H1 (cell line): ENCODE results near the gene SP9. TPM values are rescaled to one million over a fixed set of nuclear protein-coding genes. Genes with fewer than 3 reads are reported as not detected.

Experiments used
- CTCF ChIA-PET: fragments of 300-600 bp; sonication (Branson Sonifier 250); formaldehyde crosslinking; loops from one replicate; lab custom pipeline; 2021; ENCODE audit not compliant: partially characterized antibody; lab: Charles Lee
- POLR2A ChIA-PET: fragments of 300-600 bp; sonication (Branson Sonifier 250); formaldehyde crosslinking; loops from one replicate; lab custom pipeline; 2021; ENCODE audit warnings: inconsistent platforms; ENCODE audit not compliant: partially characterized antibody; lab: Charles Lee
- DNase-seq, 2 experiments: peaks; one replicate each; pipeline versions ENCODE4 v3.0.0 to v3.0.0-alpha.2; 2010 to 2022; ENCODE audit warnings: low spot score in 2 of 2, low read depth in 1 of 2, mixed read lengths in 1 of 2
- FAIRE-seq: peaks from 2 replicates; lab custom pipeline; 2011; peaks lifted over from hg19 to GRCh38; lab: Jason Lieb, UNC
- H2AFZ ChIP-seq: 2 replicates; pipeline ENCODE4 v1.8.1; 2012; ENCODE audit warnings: low read length, inconsistent platforms
- H2AK5ac ChIP-seq: 2 replicates; pipeline ENCODE4 v1.6.1; 2013; ENCODE audit warnings: low read depth, low read length
- H2BK120ac ChIP-seq: replicated peaks from 2 replicates; pipeline ENCODE3; 2013; ENCODE audit warnings: low read depth, low read length, inconsistent platforms
- H2BK12ac ChIP-seq: 2 replicates; pipeline ENCODE4 v1.6.1; 2013; ENCODE audit warnings: low read depth, low read length
- H2BK15ac ChIP-seq: 2 replicates; pipeline ENCODE4 v1.6.1; 2013; ENCODE audit warnings: low read length
- H2BK20ac ChIP-seq: 2 replicates; pipeline ENCODE4 v1.6.1; 2013; ENCODE audit warnings: low read length
- H2BK5ac ChIP-seq: 2 replicates; pipeline ENCODE4 v1.6.1; 2013; ENCODE audit warnings: low read depth, low read length
- H3K14ac ChIP-seq: 2 replicates; pipeline ENCODE4 v1.6.1; 2013; ENCODE audit warnings: inconsistent platforms; ENCODE audit not compliant: insufficient read length
- H3K18ac ChIP-seq: 2 replicates; pipeline ENCODE4 v1.6.1; 2013; ENCODE audit warnings: low read length; ENCODE audit errors: extremely low read depth
- H3K23ac ChIP-seq: 2 replicates; pipeline ENCODE4 v1.6.1; 2013; ENCODE audit warnings: inconsistent platforms; ENCODE audit not compliant: insufficient read length
- H3K23me2 ChIP-seq: 2 replicates; pipeline ENCODE4 v1.6.1; 2013; ENCODE audit warnings: low read depth, low read length
- H3K27ac ChIP-seq: 2 replicates; pipeline ENCODE4 v1.6.1; 2011; ENCODE audit warnings: low read depth, low read length, inconsistent platforms
- H3K27me3 ChIP-seq, 4 experiments: replicated peaks in 1 of 4; 1 replicate in 1 of 4; 2 replicates in 3 of 4; pipeline versions ENCODE4 v1.6.1 to v1.8.1; 2011 to 2013; ENCODE audit warnings: low read length in 3 of 4, mild to moderate bottlenecking in 3 of 4, inconsistent platforms in 2 of 4, mixed read lengths in 2 of 4, moderate library complexity in 1 of 4; ENCODE audit not compliant: control insufficient read depth in 3 of 4, insufficient read depth in 3 of 4; ENCODE audit errors: extremely low read depth in 1 of 4
- H3K36me3 ChIP-seq, 4 experiments: 2 replicates each; pipeline versions ENCODE4 v1.6.1 to v1.8.1; 2011 to 2013; ENCODE audit warnings: mild to moderate bottlenecking in 4 of 4, low read length in 3 of 4, moderate library complexity in 2 of 4, control low read depth in 1 of 4, inconsistent platforms in 1 of 4; ENCODE audit not compliant: insufficient read depth in 4 of 4, control insufficient read depth in 2 of 4
- H3K4ac ChIP-seq: replicated peaks from 2 replicates; pipeline ENCODE3; 2013; ENCODE audit warnings: low read length, low read depth, mixed read lengths, inconsistent platforms; ENCODE audit not compliant: insufficient read length
- H3K4me1 ChIP-seq, 4 experiments: replicated peaks in 1 of 4; 1 replicate in 1 of 4; 2 replicates in 3 of 4; pipeline versions ENCODE4 v1.6.1 to v1.8.1; 2011 to 2013; ENCODE audit warnings: low read length in 3 of 4, inconsistent platforms in 2 of 4, mixed read lengths in 1 of 4; ENCODE audit not compliant: insufficient read depth in 4 of 4, control insufficient read depth in 3 of 4
- H3K4me2 ChIP-seq, 2 experiments: 2 replicates each; pipeline versions ENCODE4 v1.6.1 to v1.8.1; 2011 to 2013; ENCODE audit warnings: low read depth in 2 of 2, low read length in 2 of 2, control low read depth in 1 of 2, inconsistent platforms in 1 of 2, mild to moderate bottlenecking in 1 of 2; ENCODE audit not compliant: insufficient read depth in 1 of 2
- H3K4me3 ChIP-seq, 4 experiments: fragments of 200-600, 300-600 bp in 1 of 4; sonication (generic), shearing (Covaris generic), sonication (Bioruptor Twin) in 1 of 4; 2 replicates each; pipeline versions ENCODE4 v1.5.1 to v1.8.1; 2011 to 2016; ENCODE audit warnings: low read length in 4 of 4, low read depth in 3 of 4, control low read depth in 2 of 4, inconsistent platforms in 2 of 4, mild to moderate bottlenecking in 2 of 4, mixed read lengths in 1 of 4, moderate library complexity in 1 of 4; ENCODE audit not compliant: insufficient read depth in 2 of 4; ENCODE audit errors: extremely low read depth in 1 of 4
- H3K56ac ChIP-seq: replicated peaks from 2 replicates; pipeline ENCODE3; 2013; ENCODE audit warnings: low read depth, mild to moderate bottlenecking, mixed read lengths, low read length, inconsistent platforms; ENCODE audit not compliant: insufficient read length
- H3K79me1 ChIP-seq: 2 replicates; pipeline ENCODE4 v1.6.1; 2013; ENCODE audit warnings: low read depth, low read length, control low read depth
- H3K79me2 ChIP-seq, 2 experiments: 2 replicates each; pipeline versions ENCODE4 v1.6.1 to v1.8.1; 2012 to 2013; ENCODE audit warnings: low read length in 2 of 2, mild to moderate bottlenecking in 2 of 2, inconsistent platforms in 1 of 2; ENCODE audit not compliant: insufficient read depth in 2 of 2, control insufficient read depth in 1 of 2
- H3K9ac ChIP-seq, 4 experiments: replicated peaks in 1 of 4; 1 replicate in 1 of 4; 2 replicates in 3 of 4; pipeline versions ENCODE4 v1.6.1 to v1.8.1; 2011 to 2013; ENCODE audit warnings: low read depth in 3 of 4, low read length in 3 of 4, control low read depth in 2 of 4, mild to moderate bottlenecking in 2 of 4, moderate library complexity in 2 of 4, inconsistent platforms in 1 of 4; ENCODE audit errors: extremely low read depth in 1 of 4
- H3K9me3 ChIP-seq, 2 experiments: 2 replicates each; pipeline versions ENCODE4 v1.6.1 to v1.8.1; 2012 to 2013; ENCODE audit warnings: mild to moderate bottlenecking in 2 of 2, moderate library complexity in 2 of 2, control low read depth in 1 of 2, inconsistent platforms in 1 of 2, low read depth in 1 of 2, low read length in 1 of 2, mixed read lengths in 1 of 2; ENCODE audit not compliant: insufficient read depth in 2 of 2
- H4K20me1 ChIP-seq, 2 experiments: replicated peaks in 1 of 2; 2 replicates each; pipeline versions ENCODE3 to v1.8.1; 2011 to 2013; ENCODE audit warnings: inconsistent platforms in 2 of 2, low read length in 2 of 2, mild to moderate bottlenecking in 1 of 2; ENCODE audit not compliant: insufficient read depth in 2 of 2, control insufficient read depth in 1 of 2
- H4K5ac ChIP-seq: 2 replicates; pipeline ENCODE4 v1.6.1; 2013; ENCODE audit warnings: low read length, low read depth, mixed read lengths, inconsistent platforms; ENCODE audit not compliant: insufficient read length
- H4K8ac ChIP-seq: 2 replicates; pipeline ENCODE4 v1.8.0; 2013; ENCODE audit warnings: mild to moderate bottlenecking, moderate library complexity, low read length, inconsistent platforms; ENCODE audit not compliant: insufficient read depth; ENCODE audit errors: extremely low read depth
- H4K91ac ChIP-seq: replicated peaks from 2 replicates; pipeline ENCODE3; 2013; ENCODE audit warnings: low read length, mixed read lengths, inconsistent platforms; ENCODE audit not compliant: insufficient read length
- JUN ChIP-seq: IDR thresholded peaks from 2 replicates; pipeline ENCODE4 v1.6.1; 2011; ENCODE audit warnings: low read depth, mild to moderate bottlenecking, improper control_type of control experiment, low read length
- JUND ChIP-seq: IDR thresholded peaks from 2 replicates; pipeline ENCODE4 v1.6.1; 2011; ENCODE audit warnings: mild to moderate bottlenecking, improper control_type of control experiment, low read length
- NRF1 ChIP-seq: IDR thresholded peaks from 2 replicates; pipeline ENCODE4 v1.6.1; 2011; ENCODE audit warnings: mild to moderate bottlenecking, low read depth, low read length, improper control_type of control experiment
- PHF8 ChIP-seq: fragments of 200-600 bp; sonication (generic); conservative IDR thresholded peaks from 2 replicates; pipeline ENCODE4 v1.7.1; 2012; ENCODE audit warnings: low read depth, mild to moderate bottlenecking, inconsistent platforms, low read length, moderate library complexity
- RAD21 ChIP-seq, 2 experiments: IDR thresholded peaks in 1 of 2; conservative IDR thresholded peaks in 1 of 2; 2 replicates each; pipeline ENCODE4 v1.6.1; 2011; ENCODE audit warnings: low read depth in 2 of 2, low read length in 2 of 2, improper control_type of control experiment in 1 of 2, inconsistent platforms in 1 of 2, mild to moderate bottlenecking in 1 of 2, moderate library complexity in 1 of 2
- SUZ12 ChIP-seq: fragments of 200-600 bp; sonication (generic); IDR thresholded peaks from 2 replicates; pipeline ENCODE4 v1.6.1; 2012; ENCODE audit warnings: mild to moderate bottlenecking, inconsistent platforms, low read length, moderate library complexity, mixed read lengths
- TCF12 ChIP-seq: IDR thresholded peaks from 2 replicates; pipeline ENCODE4 v1.6.1; 2011; ENCODE audit warnings: low read depth, mild to moderate bottlenecking, low read length
- WGBS, 2 experiments: shearing (Covaris generic) in 1 of 2; methylation state at CpG; one replicate each; pipeline versions ENCODE4 v1.1.6 to v1.1.7; 2013 to 2015; ENCODE audit warnings: low lambda C conversion rate in 2 of 2, mixed read lengths in 2 of 2, inconsistent platforms in 1 of 2, low coverage in 1 of 2, missing lambda C conversion rate in 1 of 2; ENCODE audit not compliant: insufficient replicate concordance in 2 of 2, insufficient coverage in 1 of 2, insufficient read length in 1 of 2; ENCODE audit errors: extremely low coverage in 1 of 2, missing lambda C conversion rate in 1 of 2; 5-methylcytosine and 5-hydroxymethylcytosine counted together
- polyA plus RNA-seq, 7 experiments: library from polyadenylated mRNA; depleted of rRNA in 3 of 7; stranded (reverse) in 5 of 7; unstranded in 2 of 7; fragments of >200 nt in 5 of 7; fragments of 200-250 nt in 2 of 7; gene quantifications; 1 replicate in 5 of 7; 2 replicates in 1 of 7; 4 replicates in 1 of 7; pipeline versions ENCODE4 v1.2.1 to v1.2.3, GENCODE V29; 2011 to 2013; ENCODE audit warnings: missing spikeins in 2 of 7, mixed read lengths in 2 of 7
- total RNA-seq: library from RNA; stranded (reverse); fragmentation: NEBNext Ultra II Directional; extraction: Animal tissue kit (Norgen Biotek cat#: 25700); gene quantifications from 2 replicates; pipeline ENCODE4 v1.2.1, GENCODE V29; 2021
- TF ChIP-seq, protein P1 (sequence below), 3 experiments: IDR thresholded peaks; 1 replicate in 2 of 3; 2 replicates in 1 of 3; pipeline versions ENCODE4 v1.5.1 to v1.6.1; 2011; ENCODE audit warnings: low read length in 3 of 3, mild to moderate bottlenecking in 3 of 3, inconsistent platforms in 2 of 3, low read depth in 1 of 3, moderate library complexity in 1 of 3; ENCODE audit not compliant: insufficient read depth in 1 of 3; ENCODE audit errors: control extremely low read depth in 1 of 3

The SP9 gene
- total and polyA plus RNA-seq, 2 of the 8 experiments (the other 6 are each of a cell fraction or from before 2014, with no cell fraction given): 0.03 to 0.11 TPM

- DNase-seq: peak in 1 of 2 experiments; percentile 76
- Histone ChIP-seq H2AK5ac (no peak overlapping the region), H3K4ac (no peak overlapping the region), H2BK12ac (no peak overlapping the region), H3K27me3 (peaks cover 48 to 100% (median 81%) of the 10 kb centered on the region in 4 experiments), H3K79me1 (no peaks in the 10 kb centered on the region), H3K36me3 (peaks cover 0 to 6% (median 0%) of the 10 kb centered on the region in 4 experiments; a peak in 1 of 8 replicates), H2BK20ac (no peak overlapping the region), H4K20me1 (peaks cover 2 to 4% of the 10 kb centered on the region in 2 experiments), H3K23ac (no peak overlapping the region), H4K91ac (peak overlapping the region; percentile 73), H3K9me3 (no peaks in the 10 kb centered on the region), H3K23me2 (peaks cover 28% of the 10 kb centered on the region; the same call in 1 of the 2 replicates), H3K4me1 (peaks cover 2 to 21% (median 13%) of the 10 kb centered on the region in 4 experiments; a peak in 6 of 7 replicates), H3K14ac (no peak overlapping the region), H4K8ac (no peak overlapping the region), H3K4me2 (peak overlapping the region; percentile 76 to 80), H2BK120ac (no peak overlapping the region), H3K79me2 (no peaks in the 10 kb centered on the region), H3K4me3 (peak overlapping the region; percentile 1 to 63 (median 20); a peak in 6 of 8 replicates), H3K27ac (no peak overlapping the region), H2AFZ (no peak overlapping the region), H3K9ac (no peak overlapping the region), H3K18ac (no peak overlapping the region), H4K5ac (no peak overlapping the region), H2BK5ac (no peak overlapping the region), H2BK15ac (no peak overlapping the region), H3K56ac (no peak overlapping the region)
- ChIA-PET CTCF (interaction anchor here (0.7 to 2.8 kb wide), 37 partner anchors 9 to 938 kb away, joined by 3 to 25 read pairs (median 4); no protein-coding TSS in a partner anchor), POLR2A (interaction anchor here (1.0 to 2.5 kb wide), 5 partner anchors 10 to 287 kb away, joined by 3 to 7 read pairs (median 4); no protein-coding TSS in a partner anchor)
- WGBS, 2 experiments: 5% methylated on average over 51 of the region's 70 CpGs; no CpG with 5 or more reads in 1 of the 2 experiments
- no peak for FAIRE-seq
- no peak for TF ChIP-seq NRF1
- TF ChIP-seq, protein P1, sequence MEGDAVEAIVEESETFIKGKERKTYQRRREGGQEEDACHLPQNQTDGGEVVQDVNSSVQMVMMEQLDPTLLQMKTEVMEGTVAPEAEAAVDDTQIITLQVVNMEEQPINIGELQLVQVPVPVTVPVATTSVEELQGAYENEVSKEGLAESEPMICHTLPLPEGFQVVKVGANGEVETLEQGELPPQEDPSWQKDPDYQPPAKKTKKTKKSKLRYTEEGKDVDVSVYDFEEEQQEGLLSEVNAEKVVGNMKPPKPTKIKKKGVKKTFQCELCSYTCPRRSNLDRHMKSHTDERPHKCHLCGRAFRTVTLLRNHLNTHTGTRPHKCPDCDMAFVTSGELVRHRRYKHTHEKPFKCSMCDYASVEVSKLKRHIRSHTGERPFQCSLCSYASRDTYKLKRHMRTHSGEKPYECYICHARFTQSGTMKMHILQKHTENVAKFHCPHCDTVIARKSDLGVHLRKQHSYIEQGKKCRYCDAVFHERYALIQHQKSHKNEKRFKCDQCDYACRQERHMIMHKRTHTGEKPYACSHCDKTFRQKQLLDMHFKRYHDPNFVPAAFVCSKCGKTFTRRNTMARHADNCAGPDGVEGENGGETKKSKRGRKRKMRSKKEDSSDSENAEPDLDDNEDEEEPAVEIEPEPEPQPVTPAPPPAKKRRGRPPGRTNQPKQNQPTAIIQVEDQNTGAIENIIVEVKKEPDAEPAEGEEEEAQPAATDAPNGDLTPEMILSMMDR (IDR thresholded peaks at IDR 0.05; ENCODE audit: control extremely low read depth in 1 of 3, insufficient read depth in 1 of 3, low read depth in 1 of 3, low read length in 3 of 3): no peak
- no peak for TF ChIP-seq RAD21 (IDR thresholded peaks at IDR 0.05 in 1 of 2, conservative IDR thresholded peaks at IDR 0.05 in 1 of 2; ENCODE audit: low read depth in 2 of 2, low read length in 2 of 2)
- TF ChIP-seq JUN: no peak
- no peak for TF ChIP-seq JUND
- TF ChIP-seq SUZ12: peak; percentile 87
- TF ChIP-seq TCF12: no peak
- 0 out of 2 replicates have a peak, but pooled peaks have one; percentile 17 for TF ChIP-seq PHF8
Measured at GRCh38 chr2:174340400-174341292, 5.9 kb downstream of the SP9 start.
